ENCODE data around the gene FIBP.

The FIBP gene

DNA sequence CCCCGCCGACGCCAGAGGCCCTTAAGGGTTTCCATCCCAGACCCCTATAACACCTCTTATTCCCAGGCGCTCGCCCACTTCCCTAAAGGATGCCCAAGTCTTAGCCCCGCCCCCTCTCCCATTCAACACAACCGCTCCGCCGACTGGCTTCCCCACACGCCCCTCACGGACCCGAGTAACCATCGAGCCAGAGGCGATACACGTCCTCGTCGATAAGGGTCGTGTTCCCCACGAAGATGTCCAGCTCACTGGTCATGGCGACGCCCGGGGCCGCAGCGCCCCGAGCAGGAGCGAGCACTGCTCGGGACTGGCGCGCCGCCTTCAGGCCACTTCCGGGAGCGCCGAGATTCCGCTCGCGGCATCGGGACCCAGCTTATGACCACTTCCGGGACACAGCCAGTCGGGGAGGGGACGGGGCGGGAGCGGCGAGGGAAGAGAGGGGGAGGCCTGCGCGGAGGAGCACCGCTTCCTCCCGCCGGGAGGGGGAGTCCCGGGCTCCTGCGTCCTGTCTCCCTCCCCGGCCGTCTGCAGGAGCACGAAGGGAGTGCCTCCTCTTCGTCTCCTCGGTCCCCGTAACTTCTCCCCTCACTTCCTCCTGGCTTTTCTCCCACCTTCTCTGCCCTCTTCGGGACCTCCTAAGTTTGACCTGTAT, at the start of gene FIBP:
Gene FIBP (minus strand): TSS at position 309 of the 652 bp plus-strand sequence. CDS start 53 bp downstream, at position 256.
- DNase-seq = peak; percentile 99

DNA sequence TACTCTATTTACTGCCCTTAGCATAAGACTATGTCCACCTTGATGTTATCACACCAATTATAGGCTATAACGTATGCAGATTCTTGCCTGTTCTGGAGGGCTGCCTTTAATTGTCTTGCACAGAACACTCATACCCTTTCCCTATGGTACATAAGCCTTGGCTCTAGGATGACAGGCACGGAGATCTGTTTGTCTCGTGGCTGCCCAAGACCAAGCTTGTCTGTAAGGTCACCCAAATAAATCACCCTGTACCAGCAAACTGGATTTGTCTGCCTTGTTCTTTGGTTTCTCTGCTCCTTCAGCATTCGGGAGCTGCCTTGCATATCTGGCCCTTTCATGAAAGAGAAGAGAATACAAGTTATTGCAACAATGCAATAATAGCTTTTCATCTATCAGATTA, 49.5 kb upstream of the FIBP start:
- DNase-seq = no peak

DNA sequence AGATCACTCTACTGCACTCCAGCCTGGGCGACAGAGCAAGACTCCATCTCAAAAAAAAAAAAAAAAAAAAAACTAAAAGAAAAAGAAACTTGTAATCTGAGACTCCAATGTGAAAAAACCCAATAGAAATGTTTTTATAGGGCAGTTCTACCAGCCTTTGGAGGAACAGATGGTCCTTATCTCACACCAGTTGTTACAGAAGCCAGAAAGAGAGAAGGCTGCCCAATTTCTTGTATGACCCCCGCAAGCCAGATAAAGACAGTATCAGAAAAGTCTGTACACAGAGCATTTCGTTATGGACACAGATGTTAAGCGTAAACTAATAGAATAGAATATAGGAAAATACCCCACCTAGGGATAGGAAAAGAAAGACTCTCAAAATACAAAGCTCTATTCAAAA, 45.7 kb upstream of the FIBP start:
- DNase-seq = no peak

DNA sequence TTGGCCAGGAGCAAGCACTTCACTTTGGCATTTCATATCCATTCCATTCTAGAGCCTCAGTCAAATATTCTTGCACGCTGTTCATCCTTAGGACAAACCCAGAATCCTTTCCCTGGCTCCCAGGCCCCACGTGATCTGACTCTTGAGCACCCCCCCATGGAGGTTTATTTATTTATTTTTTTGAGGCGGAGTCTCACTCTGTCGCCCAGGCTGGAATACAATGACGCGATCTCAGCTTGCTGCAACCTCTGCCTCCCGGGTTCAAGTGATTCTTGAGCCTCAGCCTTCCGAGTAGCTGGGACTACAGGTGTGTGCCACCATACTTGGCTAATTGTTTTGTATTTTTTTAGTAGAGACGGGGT, 44.3 kb upstream of the FIBP start:
- DNase-seq = no peak

- no peak for DNase-seq
These were observed 43.7 kb upstream of the FIBP start for GRCh38 chr11:65931773-65932557.

- DNase-seq = no peak
These were observed 40.4 kb upstream of the FIBP start for GRCh38 chr11:65928667-65929066.

DNA sequence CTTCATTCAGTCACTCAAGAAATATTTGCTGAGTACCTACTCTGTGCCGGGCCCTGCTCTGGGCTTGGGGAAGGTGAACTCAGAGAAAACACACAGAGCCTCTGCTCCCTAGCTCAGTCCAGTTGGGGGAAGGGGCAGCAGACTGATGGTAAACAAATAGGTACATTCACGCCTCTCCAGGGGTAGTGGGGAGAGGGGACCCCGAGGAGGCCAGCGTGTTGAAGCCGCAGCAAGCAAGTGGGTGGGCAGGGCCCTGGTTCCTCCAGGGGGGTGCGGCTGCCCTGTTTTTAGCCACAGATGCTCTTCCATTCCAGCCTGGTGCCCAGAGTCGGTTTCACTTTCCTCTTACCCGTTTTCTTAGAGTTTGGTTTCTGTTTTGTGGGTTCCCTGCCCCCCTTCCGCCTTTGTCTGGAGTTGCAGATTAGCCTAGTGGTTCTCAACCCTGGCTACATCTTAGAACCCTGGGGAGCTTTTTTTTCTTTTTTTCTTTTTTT, 39.7 kb upstream of the FIBP start:
- no peak for DNase-seq

DNA sequence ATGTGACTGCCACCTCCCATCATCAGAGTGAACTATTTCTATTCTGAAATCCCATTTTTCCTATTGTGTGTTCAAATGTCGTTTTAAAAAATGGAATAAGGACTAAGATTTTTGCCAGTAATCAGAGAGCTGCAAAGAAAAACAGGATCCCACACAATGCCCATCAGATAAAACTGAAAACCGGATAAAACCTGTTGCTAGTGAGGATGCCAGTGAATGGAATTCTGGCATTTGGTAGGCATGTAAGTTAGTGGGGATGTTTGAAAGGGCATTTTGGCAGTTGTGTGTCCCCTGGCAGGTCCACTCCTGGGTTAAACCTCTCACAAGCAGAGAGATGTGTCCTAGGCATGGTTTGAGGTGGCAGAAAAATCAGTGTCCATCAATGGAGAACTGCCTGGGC, 37.1 kb upstream of the FIBP start:
- DNase-seq = no peak

GRCh38 chr11:65922565-65922964, 34.3 kb upstream of the FIBP start:
- DNase-seq = no peak

GRCh38 chr11:65921876-65922275, 33.6 kb upstream of the FIBP start:
- DNase-seq = no peak

DNA sequence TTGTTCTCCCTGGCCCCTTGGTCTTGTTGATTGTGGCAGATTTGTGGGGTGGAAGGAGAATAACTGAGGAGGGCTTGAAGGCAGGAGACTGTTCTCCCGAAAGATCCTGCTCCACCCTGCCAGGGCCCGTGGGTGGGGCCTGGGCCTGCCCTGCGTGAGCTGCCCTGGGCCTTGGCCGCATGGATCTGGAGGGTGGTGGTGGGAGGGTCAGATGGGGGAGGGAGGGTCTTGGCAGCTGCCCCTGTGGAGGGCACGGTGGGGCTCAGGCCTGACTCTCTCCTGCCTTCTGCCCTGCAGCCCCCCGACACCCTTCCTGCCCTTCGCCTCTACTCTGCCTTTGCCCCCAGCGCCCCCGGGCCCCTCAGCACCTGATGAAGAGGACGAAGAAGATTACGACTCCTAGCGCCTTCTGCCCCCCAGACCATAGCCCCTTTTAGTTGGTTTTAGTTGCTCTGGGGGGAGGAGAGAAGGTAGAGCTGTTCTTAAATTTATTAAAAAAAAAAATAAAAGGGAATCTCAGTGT, 32.8 kb upstream of the FIBP start:
- DNase-seq = no peak

GRCh38 chr11:65920372-65920802, 32.1 kb upstream of the FIBP start:
- DNase-seq = no peak

DNA sequence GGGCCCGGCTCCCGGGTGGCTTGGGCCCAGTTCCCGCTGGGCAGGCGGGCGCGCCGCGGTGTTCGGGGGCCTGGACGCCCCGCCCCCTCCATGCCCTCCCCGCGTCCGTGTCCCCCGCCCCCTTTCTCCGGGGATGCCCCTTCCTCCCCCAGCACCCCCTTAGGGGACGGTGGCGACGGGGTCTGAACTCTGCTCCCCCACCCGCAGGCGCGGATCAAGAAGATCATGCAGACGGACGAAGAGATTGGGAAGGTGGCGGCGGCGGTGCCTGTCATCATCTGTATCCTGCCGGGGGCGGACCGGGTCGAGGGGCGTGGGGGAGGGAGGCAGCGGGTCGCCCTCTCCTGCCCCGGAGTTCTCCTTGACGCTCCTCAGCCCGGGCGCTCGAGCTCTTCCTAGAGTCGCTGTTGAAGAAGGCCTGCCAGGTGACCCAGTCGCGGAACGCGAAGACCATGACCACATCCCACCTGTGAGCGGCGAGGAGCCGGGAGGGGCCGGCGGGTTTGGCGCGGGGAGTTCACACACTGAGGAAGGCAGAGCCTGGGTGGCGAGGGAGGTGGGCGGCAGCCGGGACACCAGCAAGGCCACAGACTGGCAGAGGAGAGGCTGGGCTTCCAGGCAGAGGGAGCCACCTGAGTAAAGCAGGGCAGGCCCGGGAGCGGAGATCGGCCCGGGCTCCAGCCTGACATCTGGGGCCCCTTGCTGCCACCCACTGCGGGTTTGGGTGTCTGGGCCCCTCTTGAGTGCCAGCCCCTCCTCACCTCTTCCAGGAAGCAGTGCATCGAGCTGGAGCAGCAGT, 31.5 kb upstream of the FIBP start:
- no peak for DNase-seq

- peak; percentile 99 for DNase-seq
These were observed 30.9 kb upstream of the FIBP start, which contains the start of gene DRAP1 for GRCh38 chr11:65919141-65919572. DRAP1 (plus strand) TSS chr11:65919426; CDS start chr11:65919502, 76 bp downstream.

DNA sequence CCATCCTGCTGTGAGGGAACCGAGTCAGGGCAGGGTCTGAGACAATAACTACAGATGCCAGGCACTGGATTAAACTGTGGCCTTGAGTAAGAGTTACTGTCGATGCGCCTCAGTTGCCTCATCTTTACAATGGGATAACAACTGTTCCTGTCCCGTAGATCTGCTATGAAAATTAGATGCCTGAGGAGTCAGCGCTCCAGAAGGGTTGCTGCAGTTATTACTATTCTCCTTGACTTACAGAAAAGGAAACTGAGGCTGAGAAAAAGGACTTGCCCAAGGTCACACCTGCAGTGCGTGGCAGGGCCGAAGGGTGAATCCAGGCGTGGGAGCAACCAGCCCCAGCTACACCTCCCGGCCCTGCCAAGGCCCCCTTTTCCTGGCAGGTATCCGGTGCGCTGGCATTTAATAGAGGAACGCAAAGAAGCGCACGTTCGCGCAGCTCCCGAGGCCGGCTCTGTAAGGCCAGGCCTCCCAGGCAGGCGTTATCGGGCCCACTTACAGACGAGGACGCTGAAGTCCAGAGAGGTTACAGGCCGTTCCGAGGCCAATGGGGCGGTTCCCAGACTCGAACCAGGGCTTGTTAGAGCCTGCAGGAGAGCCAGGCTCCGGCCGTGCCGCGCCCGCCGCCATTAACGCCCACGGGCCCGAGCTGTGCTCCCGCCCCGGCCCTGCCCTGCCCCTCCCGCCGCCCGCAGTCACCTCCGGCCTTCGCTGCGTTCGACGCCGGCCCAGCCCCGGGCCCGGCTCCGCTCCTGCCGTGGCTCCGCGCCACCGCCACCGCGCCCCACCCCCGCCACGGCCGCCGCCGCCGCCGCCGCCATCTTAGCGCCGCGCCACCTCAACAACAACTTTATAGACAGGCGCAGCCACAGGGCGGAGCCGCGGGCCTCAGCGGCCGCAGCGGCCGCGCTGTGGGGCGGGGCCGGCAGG, 30.2 kb upstream of the FIBP start, which contains the start of gene C11orf68:
Gene C11orf68 (minus strand): TSS at position 852 of the 930 bp plus-strand sequence. CDS start 31 bp downstream, at position 821.
- DNase-seq = no peak

DNA sequence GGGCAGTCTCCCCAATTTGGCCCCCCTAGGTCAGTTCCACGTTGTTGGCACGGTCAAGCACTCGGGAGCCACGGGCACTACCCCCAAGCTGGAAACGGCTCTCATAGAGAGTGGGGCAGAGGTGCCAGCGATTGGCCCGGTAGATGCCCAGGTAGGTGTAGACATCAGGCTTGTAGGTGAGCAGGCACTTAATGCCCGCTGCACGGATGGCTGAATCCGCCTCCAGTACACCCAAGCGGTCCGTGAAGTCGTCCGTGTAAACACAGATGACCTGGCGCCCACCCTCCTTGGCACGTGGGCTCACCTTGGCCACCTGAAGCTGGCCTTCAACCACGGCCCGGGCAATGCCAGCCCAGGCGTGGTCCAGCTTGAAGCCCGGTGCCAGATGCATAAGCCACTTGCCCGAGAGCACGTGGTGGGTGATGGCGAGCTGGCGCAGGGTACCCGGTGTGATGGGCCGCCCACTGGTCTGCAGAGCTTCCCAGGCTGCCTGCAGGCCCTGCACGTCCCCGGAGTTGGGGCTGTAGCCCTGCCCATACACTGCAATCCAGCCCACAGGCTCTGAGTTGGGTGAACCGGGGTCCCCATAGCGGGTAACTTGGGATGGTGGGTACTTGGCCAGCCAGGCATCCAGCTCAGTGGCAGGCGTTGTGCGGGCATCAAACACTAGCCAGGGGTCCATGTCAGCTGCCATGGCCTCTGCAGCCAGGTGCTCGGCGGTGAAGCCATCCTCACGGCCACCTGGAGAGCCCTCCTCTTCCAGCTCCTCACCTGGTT, 29.4 kb upstream of the FIBP start:
- no peak for DNase-seq

DNA sequence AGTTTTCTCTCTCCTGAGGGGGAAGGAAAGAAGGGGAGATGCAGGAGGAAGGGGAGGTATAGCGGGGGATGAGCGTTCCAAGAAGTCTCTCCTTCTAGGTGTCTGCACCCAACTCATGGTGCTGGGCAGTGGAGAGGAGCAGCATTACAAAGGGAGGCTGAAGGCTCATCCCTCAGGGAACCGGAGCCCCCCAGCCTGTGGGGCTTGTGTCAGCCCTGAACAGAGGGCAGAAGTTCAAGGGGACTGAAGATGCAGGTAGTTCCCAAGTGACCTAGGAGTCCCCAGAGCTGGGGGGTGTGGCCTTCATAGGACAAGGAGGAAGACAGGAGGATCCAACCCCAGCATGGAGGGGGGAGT, 28.8 kb upstream of the FIBP start:
- DNase-seq = no peak

DNA sequence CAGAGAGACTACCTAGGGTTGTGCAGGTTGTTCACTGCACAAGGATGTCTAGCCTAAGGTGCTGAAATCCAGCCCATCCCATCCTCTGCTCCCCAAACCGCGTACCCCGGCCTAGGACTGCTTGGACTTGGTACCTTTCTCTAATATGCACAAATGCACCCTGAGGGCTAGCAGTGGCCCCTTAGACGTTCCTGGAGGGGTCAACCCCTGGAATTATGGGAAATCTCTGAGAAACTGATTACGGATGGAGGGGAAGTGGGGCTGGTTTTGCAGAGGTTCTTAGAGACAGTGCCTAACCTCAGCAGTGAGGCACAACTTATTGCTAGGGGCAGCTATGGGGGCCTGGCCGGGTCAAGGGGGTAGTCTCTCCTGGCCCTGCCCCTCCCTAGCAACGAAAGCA, 28.1 kb upstream of the FIBP start:
- DNase-seq = no peak

DNA sequence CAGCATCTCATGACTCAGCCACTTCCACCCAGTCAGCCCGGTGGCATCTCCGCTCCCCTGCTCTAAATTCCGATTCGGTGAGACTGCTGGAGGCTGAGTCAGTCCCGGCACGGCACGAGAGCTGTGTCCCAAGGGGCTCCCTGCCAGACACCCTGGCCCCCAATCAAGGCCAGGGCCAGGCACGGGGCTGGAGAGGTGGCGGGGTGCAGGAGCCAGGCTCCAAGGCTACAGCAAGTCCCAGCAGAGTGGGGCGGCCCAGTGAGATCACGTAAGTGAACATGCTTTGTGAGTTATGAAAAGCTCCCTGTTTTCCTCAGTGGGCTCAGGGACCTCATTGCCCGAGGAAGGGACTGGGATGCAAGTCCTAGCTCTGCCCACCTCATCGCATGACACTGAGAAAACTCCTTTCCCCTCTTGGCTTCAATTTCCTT, 27.6 kb upstream of the FIBP start:
- no peak for DNase-seq

DNA sequence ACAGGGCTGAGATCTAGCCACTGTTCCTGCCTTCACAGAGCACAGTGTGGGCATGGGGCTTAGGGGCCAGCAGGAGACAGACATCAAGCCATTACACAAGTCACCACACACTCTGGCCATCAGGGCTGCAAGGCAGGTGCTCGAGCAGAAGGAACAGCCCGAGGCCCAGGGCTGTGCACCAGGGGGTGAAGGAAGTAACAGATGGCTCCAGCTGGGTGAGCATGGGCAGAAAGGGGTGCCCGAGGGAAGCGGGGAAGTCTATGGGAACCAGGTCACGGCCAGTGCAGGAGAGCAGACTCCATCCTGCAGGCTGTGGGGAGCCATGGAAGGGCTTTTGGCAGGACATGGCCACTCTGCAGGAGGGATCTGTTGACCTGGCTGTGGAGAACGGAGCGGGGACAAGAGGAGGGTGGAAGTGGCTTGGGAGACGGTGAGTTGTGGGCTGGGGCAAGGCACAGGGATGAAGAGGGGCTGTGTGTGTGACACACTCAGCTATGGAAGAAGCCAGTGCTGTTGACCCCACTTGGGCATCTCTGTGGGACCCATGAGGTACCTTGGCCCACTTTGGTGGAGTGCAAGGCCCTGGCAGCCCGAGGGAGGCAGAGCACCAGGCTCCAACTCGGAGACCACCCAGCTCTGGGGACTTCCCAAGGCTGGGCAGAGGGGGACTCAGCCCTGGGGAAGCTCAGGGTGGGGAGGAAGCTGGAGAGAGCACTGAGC, 27.0 kb upstream of the FIBP start:
- no peak for DNase-seq

All from left hindlimb (tissue), 1 donor.